Glutamatergic neuron (in vitro differentiated cells): Measurements from ENCODE around the gene C1orf74. TPM values are rescaled to one million over a fixed set of nuclear protein-coding genes. Genes with fewer than 3 reads are reported as not detected.
A peak's percentile ranks its signal among the peaks of the same experiment; 100 is the strongest.

Experiments used
- DNase-seq: peaks from one replicate; pipeline ENCODE4 v3.0.0; 2022
- H3K27ac Mint-ChIP-seq: one replicate; pipeline ENCODE4 v1.8.0; 2020; ENCODE audit warnings: mild to moderate bottlenecking, mixed read lengths, inconsistent platforms; ENCODE audit not compliant: unreplicated experiment
- H3K27me3 Mint-ChIP-seq: one replicate; pipeline ENCODE4 v1.8.0; 2020; ENCODE audit warnings: mild to moderate bottlenecking, moderate library complexity, mixed read lengths, inconsistent platforms; ENCODE audit not compliant: unreplicated experiment
- H3K36me3 Mint-ChIP-seq: one replicate; pipeline ENCODE4 v1.8.0; 2020; ENCODE audit warnings: mild to moderate bottlenecking, mixed read lengths, inconsistent platforms; ENCODE audit not compliant: unreplicated experiment
- H3K4me1 Mint-ChIP-seq: one replicate; pipeline ENCODE4 v1.8.0; 2020; ENCODE audit warnings: mild to moderate bottlenecking, low read depth, mixed read lengths, inconsistent platforms; ENCODE audit not compliant: unreplicated experiment
- H3K4me3 Mint-ChIP-seq: one replicate; pipeline ENCODE4 v1.8.0; 2020; ENCODE audit warnings: mild to moderate bottlenecking, mixed read lengths, inconsistent platforms; ENCODE audit not compliant: unreplicated experiment
- H3K9me3 Mint-ChIP-seq: one replicate; pipeline ENCODE4 v1.8.0; 2020; ENCODE audit warnings: mild to moderate bottlenecking, moderate library complexity, mixed read lengths, inconsistent platforms; ENCODE audit not compliant: unreplicated experiment
- CTCF ChIP-seq: fragments of 200-600 bp; sonication (generic); IDR thresholded peaks from one replicate; pipeline ENCODE4 v1.5.0; 2021; ENCODE audit not compliant: partially characterized antibody, unreplicated experiment
- total RNA-seq: library from RNA; stranded (reverse); fragmentation: NEBNext Ultra II Directional; extraction: Animal tissue kit (Norgen Biotek cat#: 25700); gene quantifications from one replicate; pipeline ENCODE4 v1.2.1, GENCODE V29; 2021; ENCODE audit not compliant: unreplicated experiment

Gene C1orf74
- total RNA-seq, 1 donor from 2014 or later = 2.3 TPM

GRCh38 chr1:209827384-209828262 lies 43.3 kb upstream of the C1orf74 start, which contains the start of gene UTP25:
Gene UTP25, plus strand, starts transcription at chr1:209827972. Its CDS starts 92 bp downstream, at chr1:209828064.
- peak; percentile 93 for DNase-seq
- Mint-ChIP-seq H3K27ac (peak within 1 kb of the TSS; percentile 93), H3K27me3 (no peaks in the 10 kb centered on the region), H3K36me3 (no peaks in the 10 kb centered on the region), H3K4me1 (peaks cover 4% of the 10 kb centered on the region), H3K4me3 (peak within 1 kb of the TSS; percentile 89), H3K9me3 (no peaks in the 10 kb centered on the region)
- TF ChIP-seq CTCF = peak; percentile 41

GRCh38 chr1:209825591-209826434 lies 41.5 kb upstream of the C1orf74 start:
- H3K27me3 Mint-ChIP-seq = no peaks in the 10 kb centered on the region
- no peak overlapping the region for H3K27ac Mint-ChIP-seq
- peaks cover 4% of the 10 kb centered on the region for H3K4me1 Mint-ChIP-seq
- DNase-seq = no peak
- H3K4me3 Mint-ChIP-seq = no peak overlapping the region
- TF ChIP-seq CTCF = no peak
- no peaks in the 10 kb centered on the region for H3K36me3 Mint-ChIP-seq
- no peaks in the 10 kb centered on the region for H3K9me3 Mint-ChIP-seq

GRCh38 chr1:209823143-209824041 lies 39.0 kb upstream of the C1orf74 start:
- Mint-ChIP-seq H3K27me3 (no peaks in the 10 kb centered on the region), H3K4me1 (peaks cover 2% of the 10 kb centered on the region), H3K27ac (no peak overlapping the region), H3K4me3 (no peak overlapping the region), H3K36me3 (no peaks in the 10 kb centered on the region), H3K9me3 (no peaks in the 10 kb centered on the region)
- peak; percentile 90 for TF ChIP-seq CTCF
- DNase-seq = no peak

GRCh38 chr1:209822706-209823105 lies 38.3 kb upstream of the C1orf74 start:
- Mint-ChIP-seq H3K27ac (no peak overlapping the region), H3K9me3 (no peaks in the 10 kb centered on the region), H3K4me1 (peaks cover 3% of the 10 kb centered on the region), H3K4me3 (no peak overlapping the region), H3K27me3 (no peaks in the 10 kb centered on the region), H3K36me3 (no peaks in the 10 kb centered on the region)
- no peak for DNase-seq
- no peak for TF ChIP-seq CTCF
